ENCODE measurements around the gene ZSCAN20. TPM values are rescaled to one million over a fixed set of nuclear protein-coding genes. Genes with fewer than 3 reads are reported as not detected.

ZSCAN20 gene
- total RNA-seq, 1 experiment from 2014 or later: 9.0 TPM

DNA sequence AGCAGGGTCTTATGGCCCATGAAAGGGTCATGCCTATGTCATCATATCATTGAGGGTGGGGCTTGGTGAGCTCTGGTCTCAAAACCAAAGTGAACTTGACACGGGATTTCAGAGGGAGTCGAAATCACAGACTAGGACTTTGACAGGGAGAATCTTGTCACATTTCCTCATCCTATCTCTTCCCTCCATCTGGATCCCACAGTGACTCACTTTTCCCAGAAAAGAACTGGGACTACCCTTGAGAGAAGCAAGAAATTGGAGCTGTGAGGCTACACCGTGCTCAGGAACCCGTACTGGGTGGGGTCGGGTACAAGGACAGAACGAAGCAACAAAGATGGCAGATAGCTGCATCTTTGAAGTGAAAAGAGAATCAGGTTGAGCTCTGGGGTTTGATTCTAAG lies 69.5 kb downstream of the ZSCAN20 start:
- ChIA-PET POLR2A (no interaction called here), CTCF (no interaction called here), RAD21 (ENCODE audit: low non-redundant PET in 1 of 2, low total read pairs in 2 of 2, uncharacterized antibody in 2 of 2, unreplicated experiment in 2 of 2) (no interaction called here)
- Histone ChIP-seq H3K4me2 (ENCODE audit: low read length) (no peak overlapping the region), H2AFZ (ENCODE audit: low read depth, low read length, poor library complexity, severe bottlenecking) (no peak overlapping the region), H3K9me3 (ENCODE audit: control insufficient read depth in 1 of 2, insufficient read depth in 1 of 2, low read depth in 1 of 2, low read length in 2 of 2) (no peaks in the 10 kb centered on the region), H3K9ac (ENCODE audit: low read length) (no peak overlapping the region), H3K4me1 (ENCODE audit: control insufficient read depth in 1 of 2, insufficient read depth in 2 of 2, low read length in 2 of 2) (no peaks in the 10 kb centered on the region), H4K20me1 (ENCODE audit: insufficient read depth) (no peaks in the 10 kb centered on the region), H3K79me2 (ENCODE audit: insufficient read depth, low read length) (no peaks in the 10 kb centered on the region), H3K36me3 (ENCODE audit: control insufficient read depth in 1 of 2, insufficient read depth in 2 of 2, low read length in 2 of 2) (no peaks in the 10 kb centered on the region), H3K27ac (ENCODE audit: low read depth, low read length) (no peak overlapping the region), H3K9me2 (ENCODE audit: insufficient read depth) (no peaks in the 10 kb centered on the region), H3K4me3 (replicated peaks in 1 of 2; ENCODE audit: low read depth in 1 of 2, low read length in 2 of 2) (no peak overlapping the region), H3K27me3 (ENCODE audit: insufficient read depth, low read length) (no peaks in the 10 kb centered on the region)
- no peak for ATAC-seq
- no TSS peak for BruUV-seq (replicated peaks)
- intact Hi-C loops (cut with micrococcal nuclease): no loop called here
- TF ChIP-seq JUND (IDR thresholded peaks at IDR 0.05): no peak
- TF ChIP-seq YY1 (IDR thresholded peaks at IDR 0.05; ENCODE audit: extremely low read depth, insufficient replicate concordance, low read depth, low read length): no peak
- no peak for TF ChIP-seq ZFX (IDR thresholded peaks at IDR 0.05)
- TF ChIP-seq ELF1 (IDR thresholded peaks at IDR 0.05; ENCODE audit: borderline replicate concordance, low read depth): no peak
- no peak for TF ChIP-seq TCF7L2 (IDR thresholded peaks at IDR 0.05; ENCODE audit: borderline replicate concordance, extremely low read depth, insufficient read depth, insufficient read length)
- TF ChIP-seq REST (IDR thresholded peaks at IDR 0.05; ENCODE audit: low read depth): no peak
- TF ChIP-seq, protein P1, sequence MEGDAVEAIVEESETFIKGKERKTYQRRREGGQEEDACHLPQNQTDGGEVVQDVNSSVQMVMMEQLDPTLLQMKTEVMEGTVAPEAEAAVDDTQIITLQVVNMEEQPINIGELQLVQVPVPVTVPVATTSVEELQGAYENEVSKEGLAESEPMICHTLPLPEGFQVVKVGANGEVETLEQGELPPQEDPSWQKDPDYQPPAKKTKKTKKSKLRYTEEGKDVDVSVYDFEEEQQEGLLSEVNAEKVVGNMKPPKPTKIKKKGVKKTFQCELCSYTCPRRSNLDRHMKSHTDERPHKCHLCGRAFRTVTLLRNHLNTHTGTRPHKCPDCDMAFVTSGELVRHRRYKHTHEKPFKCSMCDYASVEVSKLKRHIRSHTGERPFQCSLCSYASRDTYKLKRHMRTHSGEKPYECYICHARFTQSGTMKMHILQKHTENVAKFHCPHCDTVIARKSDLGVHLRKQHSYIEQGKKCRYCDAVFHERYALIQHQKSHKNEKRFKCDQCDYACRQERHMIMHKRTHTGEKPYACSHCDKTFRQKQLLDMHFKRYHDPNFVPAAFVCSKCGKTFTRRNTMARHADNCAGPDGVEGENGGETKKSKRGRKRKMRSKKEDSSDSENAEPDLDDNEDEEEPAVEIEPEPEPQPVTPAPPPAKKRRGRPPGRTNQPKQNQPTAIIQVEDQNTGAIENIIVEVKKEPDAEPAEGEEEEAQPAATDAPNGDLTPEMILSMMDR (IDR thresholded peaks at IDR 0.05 in 2 of 3, conservative IDR thresholded peaks at IDR 0.05 in 1 of 3; ENCODE audit: borderline replicate concordance in 1 of 3, insufficient read depth in 1 of 3, low read depth in 2 of 3, low read length in 2 of 3): no peak
- TF ChIP-seq SIN3A (IDR thresholded peaks at IDR 0.05; ENCODE audit: low read depth): no peak
- TF ChIP-seq, protein P2, sequence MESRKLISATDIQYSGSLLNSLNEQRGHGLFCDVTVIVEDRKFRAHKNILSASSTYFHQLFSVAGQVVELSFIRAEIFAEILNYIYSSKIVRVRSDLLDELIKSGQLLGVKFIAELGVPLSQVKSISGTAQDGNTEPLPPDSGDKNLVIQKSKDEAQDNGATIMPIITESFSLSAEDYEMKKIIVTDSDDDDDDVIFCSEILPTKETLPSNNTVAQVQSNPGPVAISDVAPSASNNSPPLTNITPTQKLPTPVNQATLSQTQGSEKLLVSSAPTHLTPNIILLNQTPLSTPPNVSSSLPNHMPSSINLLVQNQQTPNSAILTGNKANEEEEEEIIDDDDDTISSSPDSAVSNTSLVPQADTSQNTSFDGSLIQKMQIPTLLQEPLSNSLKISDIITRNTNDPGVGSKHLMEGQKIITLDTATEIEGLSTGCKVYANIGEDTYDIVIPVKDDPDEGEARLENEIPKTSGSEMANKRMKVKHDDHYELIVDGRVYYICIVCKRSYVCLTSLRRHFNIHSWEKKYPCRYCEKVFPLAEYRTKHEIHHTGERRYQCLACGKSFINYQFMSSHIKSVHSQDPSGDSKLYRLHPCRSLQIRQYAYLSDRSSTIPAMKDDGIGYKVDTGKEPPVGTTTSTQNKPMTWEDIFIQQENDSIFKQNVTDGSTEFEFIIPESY (IDR thresholded peaks at IDR 0.05; ENCODE audit: extremely low read depth, insufficient replicate concordance, low read length): no peak
- no peak for TF ChIP-seq ATF3 (IDR thresholded peaks at IDR 0.05)
- TF ChIP-seq CBX3 (IDR thresholded peaks at IDR 0.05; ENCODE audit: low read depth): no peak
- TF ChIP-seq POLR2A (IDR thresholded peaks at IDR 0.05; ENCODE audit: borderline replicate concordance, extremely low read depth, insufficient read depth, insufficient read length): no peak
- TF ChIP-seq EZH2phosphoT487 (IDR thresholded peaks at IDR 0.05; ENCODE audit: borderline replicate concordance): no peak
- no peak for TF ChIP-seq FOSL1 (IDR thresholded peaks at IDR 0.05; ENCODE audit: low read depth)
- TF ChIP-seq SP1 (IDR thresholded peaks at IDR 0.05; ENCODE audit: low read depth): no peak
- TF ChIP-seq SRF (IDR thresholded peaks at IDR 0.05; ENCODE audit: low read depth): no peak
- DNase-seq (ENCODE audit: low read depth, low spot score): no peak

All from HCT116 (cell line).